IPS DF 6.9 (cell line): ENCODE results near the gene SLC39A6.
A peak's percentile ranks its signal among the peaks of the same experiment; 100 is the strongest.
"Not testable (repeated sequence)": the region's sequence is repeated elsewhere in the genome, so short reads cannot be mapped to it uniquely, and the experiment has no call there.

Experiments used
- DNase-seq: peaks from one replicate; pipeline ENCODE4 v3.0.0-alpha.2; 2013; ENCODE audit warnings: low read depth, low spot score
- H3K27ac ChIP-seq: one replicate; pipeline ENCODE4 v1.5.1; 2013; ENCODE audit warnings: low read length, control low read depth
- H3K27me3 ChIP-seq: 2 replicates; pipeline ENCODE4 v1.6.1; 2013; ENCODE audit warnings: mild to moderate bottlenecking, low read length; ENCODE audit not compliant: control insufficient read depth, insufficient read depth
- H3K36me3 ChIP-seq: 2 replicates; pipeline ENCODE4 v1.6.1; 2013; ENCODE audit warnings: low read length; ENCODE audit not compliant: control insufficient read depth, insufficient read depth
- H3K4me1 ChIP-seq: 2 replicates; pipeline ENCODE4 v1.6.1; 2013; ENCODE audit warnings: low read length; ENCODE audit not compliant: control insufficient read depth, insufficient read depth
- H3K4me3 ChIP-seq: 2 replicates; pipeline ENCODE4 v1.5.1; 2013; ENCODE audit warnings: mild to moderate bottlenecking, low read length
- H3K9me3 ChIP-seq: 2 replicates; pipeline ENCODE4 v1.6.1; 2013; ENCODE audit warnings: low read length, inconsistent platforms; ENCODE audit not compliant: control insufficient read depth, insufficient read depth
- WGBS: extraction: QIAGEN DNeasy Blood & Tissue Kit; methylation state at CpG from one replicate; pipeline ENCODE4 v1.1.7; 2013; ENCODE audit warnings: mixed read lengths, missing lambda C conversion rate; ENCODE audit not compliant: insufficient read length, insufficient coverage; 5-methylcytosine and 5-hydroxymethylcytosine counted together

Gene SLC39A6

GRCh38 chr18:36066001-36066400 lies 63.1 kb downstream of the SLC39A6 start:
- Histone ChIP-seq H3K27ac (no peak overlapping the region), H3K4me3 (peak overlapping the region; percentile 16; the same call in 1 of the 2 replicates), H3K27me3 (no peaks in the 10 kb centered on the region), H3K9me3 (no peaks in the 10 kb centered on the region), H3K4me1 (no peaks in the 10 kb centered on the region), H3K36me3 (no peaks in the 10 kb centered on the region)
- no CpG with 5 or more reads among the region's 5 CpGs for WGBS
- DNase-seq: no peak

- WGBS: no CpG with 5 or more reads among the region's 9 CpGs
- H3K4me3 ChIP-seq: not testable (repeated sequence)
These were observed 64.4 kb downstream of the SLC39A6 start for GRCh38 chr18:36064809-36065079.

GRCh38 chr18:36064027-36064808 lies 64.9 kb downstream of the SLC39A6 start:
- Histone ChIP-seq H3K27ac (no peak overlapping the region), H3K4me3 (no peak overlapping the region), H3K9me3 (no peaks in the 10 kb centered on the region), H3K36me3 (no peaks in the 10 kb centered on the region), H3K27me3 (no peaks in the 10 kb centered on the region), H3K4me1 (no peaks in the 10 kb centered on the region)
- WGBS: no CpG with 5 or more reads among the region's 31 CpGs
- no peak for DNase-seq

More at GRCh38 chr18:36064809-36065079, 64.4 kb downstream of the SLC39A6 start:
- not testable (repeated sequence) for H3K36me3 ChIP-seq, H3K27ac ChIP-seq, H3K27me3 ChIP-seq, H3K9me3 ChIP-seq, DNase-seq, H3K4me1 ChIP-seq

GRCh38 chr18:36058674-36059073 lies 70.5 kb downstream of the SLC39A6 start:
- no peak overlapping the region for H3K27ac ChIP-seq
- H3K9me3 ChIP-seq: no peaks in the 10 kb centered on the region
- DNase-seq: no peak
- no peaks in the 10 kb centered on the region for H3K4me1 ChIP-seq
- no CpG with 5 or more reads among the region's 3 CpGs for WGBS
- H3K36me3 ChIP-seq: no peaks in the 10 kb centered on the region
- no peaks in the 10 kb centered on the region for H3K27me3 ChIP-seq
- H3K4me3 ChIP-seq: no peak overlapping the region
